Progenitor cell of endocrine pancreas (in vitro differentiated cells): ENCODE measurements around the gene L3MBTL4. TPM values are rescaled to one million over a fixed set of nuclear protein-coding genes. Genes with fewer than 3 reads are reported as not detected.

Experiments
- DNase-seq: peaks from one replicate; pipeline ENCODE4 v3.0.0; 2021; ENCODE audit warnings: low spot score; ENCODE audit not compliant: unreplicated experiment
- H3K27ac Mint-ChIP-seq: 2 replicates; pipeline ENCODE4 v1.8.0; 2021; ENCODE audit warnings: mild to moderate bottlenecking, moderate library complexity, mixed read lengths
- H3K27me3 Mint-ChIP-seq: 2 replicates; pipeline ENCODE4 v1.8.0; 2021; ENCODE audit warnings: mixed read lengths
- H3K36me3 Mint-ChIP-seq: 2 replicates; pipeline ENCODE4 v1.8.0; 2022; ENCODE audit warnings: mixed read lengths; ENCODE audit not compliant: insufficient read depth
- H3K4me1 Mint-ChIP-seq: 2 replicates; pipeline ENCODE4 v1.8.0; 2021; ENCODE audit warnings: low read depth, mixed read lengths
- H3K4me3 Mint-ChIP-seq: 2 replicates; pipeline ENCODE4 v1.8.0; 2021; ENCODE audit warnings: low read depth, mild to moderate bottlenecking, moderate library complexity, mixed read lengths
- H3K9me3 Mint-ChIP-seq: 2 replicates; pipeline ENCODE4 v1.8.0; 2021; ENCODE audit warnings: low read depth, mixed read lengths
- total RNA-seq: library from RNA; stranded (reverse); gene quantifications from 2 replicates; pipeline ENCODE4 v1.2.1, GENCODE V29; 2021
- TF ChIP-seq, protein P1 (sequence below): fragments of 200-600 bp; sonication (generic); IDR thresholded peaks from one replicate; pipeline ENCODE4 v1.5.0; 2021; ENCODE audit warnings: antibody characterized with exemption, mild to moderate bottlenecking; ENCODE audit not compliant: unreplicated experiment

The L3MBTL4 gene
- total RNA-seq, 1 donor from 2014 or later, result 8.0 TPM

DNA sequence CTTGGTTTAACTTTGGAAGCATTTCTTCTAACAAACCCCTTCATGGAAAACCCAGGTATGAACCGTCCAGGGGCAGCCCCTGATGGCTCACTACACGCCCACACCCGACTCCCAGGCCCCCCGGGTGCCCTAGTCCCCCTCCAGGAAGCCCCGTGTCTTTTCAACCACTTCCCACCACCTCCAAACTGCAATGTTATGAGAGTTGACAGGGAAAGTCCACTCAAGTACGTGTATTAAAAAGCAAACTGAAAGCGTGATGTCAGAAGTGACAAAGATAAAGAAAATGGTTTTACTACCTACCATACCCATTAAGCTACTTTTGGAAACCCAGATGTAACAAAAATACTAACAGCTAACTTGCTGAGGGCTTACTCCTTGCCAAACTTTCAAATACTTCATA, 51.5 kb downstream of the L3MBTL4 start:
- Mint-ChIP-seq H3K4me3 (no peak overlapping the region), H3K27ac (no peak overlapping the region), H3K27me3 (no peaks in the 10 kb centered on the region), H3K9me3 (no peaks in the 10 kb centered on the region), H3K36me3 (no peaks in the 10 kb centered on the region), H3K4me1 (peaks cover 5% of the 10 kb centered on the region)
- TF ChIP-seq, protein P1, sequence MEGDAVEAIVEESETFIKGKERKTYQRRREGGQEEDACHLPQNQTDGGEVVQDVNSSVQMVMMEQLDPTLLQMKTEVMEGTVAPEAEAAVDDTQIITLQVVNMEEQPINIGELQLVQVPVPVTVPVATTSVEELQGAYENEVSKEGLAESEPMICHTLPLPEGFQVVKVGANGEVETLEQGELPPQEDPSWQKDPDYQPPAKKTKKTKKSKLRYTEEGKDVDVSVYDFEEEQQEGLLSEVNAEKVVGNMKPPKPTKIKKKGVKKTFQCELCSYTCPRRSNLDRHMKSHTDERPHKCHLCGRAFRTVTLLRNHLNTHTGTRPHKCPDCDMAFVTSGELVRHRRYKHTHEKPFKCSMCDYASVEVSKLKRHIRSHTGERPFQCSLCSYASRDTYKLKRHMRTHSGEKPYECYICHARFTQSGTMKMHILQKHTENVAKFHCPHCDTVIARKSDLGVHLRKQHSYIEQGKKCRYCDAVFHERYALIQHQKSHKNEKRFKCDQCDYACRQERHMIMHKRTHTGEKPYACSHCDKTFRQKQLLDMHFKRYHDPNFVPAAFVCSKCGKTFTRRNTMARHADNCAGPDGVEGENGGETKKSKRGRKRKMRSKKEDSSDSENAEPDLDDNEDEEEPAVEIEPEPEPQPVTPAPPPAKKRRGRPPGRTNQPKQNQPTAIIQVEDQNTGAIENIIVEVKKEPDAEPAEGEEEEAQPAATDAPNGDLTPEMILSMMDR, result no peak
- DNase-seq, result no peak

DNA sequence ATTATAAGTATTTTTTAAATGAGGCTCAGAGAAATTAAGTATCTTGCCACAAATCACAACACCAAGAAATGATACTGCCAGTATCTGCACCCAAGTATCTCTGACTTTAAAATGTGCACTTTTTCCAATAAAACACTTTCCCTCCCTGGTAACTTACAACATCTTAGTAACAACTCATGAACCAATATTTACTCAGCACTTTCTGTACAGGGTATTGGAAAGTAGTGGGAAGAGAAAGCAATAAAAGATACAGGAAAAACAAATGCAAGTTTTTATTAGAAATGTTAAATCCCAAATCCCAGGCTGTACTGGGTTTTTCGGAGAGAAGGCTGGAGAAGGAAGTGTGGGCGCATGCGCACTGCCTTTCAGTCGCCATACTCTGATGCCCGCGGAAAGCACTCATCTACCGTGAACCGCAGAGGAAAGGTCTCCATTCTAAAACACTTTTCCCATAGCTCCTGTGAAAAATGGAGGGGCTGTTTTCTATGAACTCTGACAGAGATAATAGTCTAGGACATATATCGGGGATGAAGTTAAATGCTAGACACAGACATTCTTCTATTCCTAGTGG, 52.1 kb downstream of the L3MBTL4 start:
- H3K36me3 Mint-ChIP-seq, result no peaks in the 10 kb centered on the region
- TF ChIP-seq, protein P1, result no peak
- peaks cover 5% of the 10 kb centered on the region for H3K4me1 Mint-ChIP-seq
- H3K4me3 Mint-ChIP-seq, result no peak overlapping the region
- DNase-seq, result no peak
- no peak overlapping the region for H3K27ac Mint-ChIP-seq
- H3K27me3 Mint-ChIP-seq, result no peaks in the 10 kb centered on the region
- no peaks in the 10 kb centered on the region for H3K9me3 Mint-ChIP-seq

DNA sequence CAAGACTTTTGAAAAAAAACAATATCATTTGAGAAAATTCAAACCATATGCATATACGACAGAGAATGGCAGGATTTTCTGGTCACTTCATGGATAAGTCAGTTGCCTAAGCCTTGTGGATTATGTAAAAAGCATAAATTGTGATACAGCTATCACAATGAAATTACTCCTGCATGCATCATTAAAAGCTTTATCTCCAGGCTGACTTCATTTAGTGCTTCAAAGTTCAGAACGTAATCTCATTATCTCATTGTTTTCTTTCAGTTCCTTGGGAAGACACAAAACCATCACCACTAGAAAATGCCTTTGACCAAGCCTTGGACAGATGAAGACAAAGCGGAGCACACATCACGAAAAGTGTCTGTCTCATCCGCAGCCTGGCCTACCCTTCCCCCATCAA, 57.0 kb downstream of the L3MBTL4 start:
- DNase-seq, result no peak
- peaks cover 3% of the 10 kb centered on the region for H3K9me3 Mint-ChIP-seq
- TF ChIP-seq, protein P1, result no peak
- peaks cover 2% of the 10 kb centered on the region for H3K4me1 Mint-ChIP-seq
- H3K36me3 Mint-ChIP-seq, result no peaks in the 10 kb centered on the region
- H3K27ac Mint-ChIP-seq, result no peak overlapping the region
- no peak overlapping the region for H3K4me3 Mint-ChIP-seq
- no peaks in the 10 kb centered on the region for H3K27me3 Mint-ChIP-seq

DNA sequence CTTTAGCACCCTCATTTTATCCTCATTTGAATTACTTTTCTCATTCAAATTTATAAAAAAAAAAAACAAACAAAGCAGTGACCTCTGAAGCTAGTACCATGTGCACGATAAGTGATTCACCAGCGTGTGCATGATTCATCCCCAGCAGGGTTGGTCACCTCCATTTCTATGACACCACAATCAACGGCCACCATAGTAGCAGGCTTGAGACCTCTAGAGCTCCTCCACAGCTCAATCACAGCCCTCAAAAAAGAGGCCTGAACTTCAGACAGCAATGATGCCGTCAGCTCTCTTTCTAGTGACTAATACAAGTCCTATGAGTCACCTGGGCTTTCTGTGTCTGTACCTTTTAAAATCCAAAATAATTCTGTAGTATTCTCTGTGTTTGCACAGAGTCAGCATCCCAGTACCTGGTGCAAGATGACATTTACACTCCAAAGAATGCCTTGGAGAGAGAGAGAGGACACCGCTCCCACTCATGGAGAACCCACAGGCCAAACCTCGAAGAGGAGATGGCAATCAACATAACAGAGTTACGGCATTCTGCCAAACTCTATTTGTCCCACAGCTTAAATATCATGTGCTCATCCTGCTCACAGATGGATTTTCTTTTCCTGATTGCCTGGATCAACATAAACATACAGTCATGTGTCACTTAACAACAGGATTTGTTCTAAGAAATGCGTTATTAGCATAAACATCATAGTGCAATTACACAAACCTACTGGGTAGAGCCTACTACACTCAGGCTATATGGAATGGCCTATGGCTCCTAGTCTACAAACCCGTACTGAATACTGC, 58.7 kb downstream of the L3MBTL4 start:
- H3K9me3 Mint-ChIP-seq, result peaks cover 5% of the 10 kb centered on the region
- H3K27me3 Mint-ChIP-seq, result no peaks in the 10 kb centered on the region
- no peak overlapping the region for H3K4me3 Mint-ChIP-seq
- TF ChIP-seq, protein P1, result no peak
- DNase-seq, result no peak
- no peak overlapping the region for H3K27ac Mint-ChIP-seq
- no peaks in the 10 kb centered on the region for H3K4me1 Mint-ChIP-seq
- H3K36me3 Mint-ChIP-seq, result no peaks in the 10 kb centered on the region

DNA sequence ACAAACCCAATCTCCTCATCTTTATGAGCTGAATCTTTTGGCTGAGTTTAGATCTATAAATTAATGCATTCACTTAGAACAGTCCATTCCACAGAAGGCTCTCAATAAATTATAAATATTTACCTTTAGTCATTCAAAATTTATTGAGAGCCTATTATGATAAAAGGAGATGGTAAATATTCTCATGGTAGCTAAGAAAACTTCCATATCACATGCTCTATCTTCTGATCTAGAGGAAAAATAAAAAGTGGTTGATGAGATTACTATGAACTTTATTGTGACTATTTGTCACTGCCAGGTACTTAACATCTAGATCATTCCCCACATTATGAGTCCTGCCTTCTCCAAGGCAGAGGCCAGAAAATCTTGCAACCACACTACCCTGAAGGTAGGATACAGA, 62.4 kb downstream of the L3MBTL4 start:
- Mint-ChIP-seq H3K4me1 (no peaks in the 10 kb centered on the region), H3K27ac (no peak overlapping the region), H3K4me3 (no peak overlapping the region), H3K27me3 (no peaks in the 10 kb centered on the region), H3K36me3 (peaks cover 2% of the 10 kb centered on the region), H3K9me3 (peaks cover 9% of the 10 kb centered on the region)
- TF ChIP-seq, protein P1, result no peak
- DNase-seq, result no peak
